22Rv1 (cell line): ENCODE results near the gene GRAP2.

Source experiments
- CTCF ChIP-seq: fragments of 450-650 bp; IDR thresholded peaks from 2 replicates; pipeline ENCODE4 v1.5.1; 2017; ENCODE audit warnings: mild to moderate bottlenecking
- ZFX ChIP-seq: fragments of 450-650 bp; IDR thresholded peaks from 2 replicates; pipeline ENCODE4 v1.6.1; 2017; ENCODE audit warnings: antibody characterized with exemption, borderline replicate concordance

GRCh38 chr22:39880722-39881121 lies 20.2 kb upstream of the GRAP2 start:
- TF ChIP-seq CTCF (no peak), ZFX (no peak)
